ENCODE results near the gene FRMD4A.

The FRMD4A gene

DNA sequence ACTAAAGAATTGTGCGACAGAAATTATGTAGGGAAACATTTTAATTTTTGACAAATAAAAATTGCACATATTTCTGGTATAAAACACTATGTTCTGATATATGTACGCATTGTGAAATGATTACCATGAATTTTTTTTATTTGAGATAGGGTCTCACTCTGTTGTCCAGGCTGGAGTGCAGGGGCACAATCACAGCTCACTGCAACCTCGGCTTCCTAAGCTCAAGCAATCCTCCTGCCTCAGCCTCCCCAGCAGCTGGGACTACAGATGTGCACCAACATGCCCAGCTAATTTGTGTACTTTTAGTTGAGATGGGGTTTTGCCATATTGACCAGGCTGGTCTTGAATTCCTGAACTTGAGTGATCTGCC is 149.2 kb downstream of the FRMD4A start:
- DNase-seq = no peak

- no peak for DNase-seq
Measured at GRCh38 chr10:14180911-14181566, 149.7 kb downstream of the FRMD4A start.

DNA sequence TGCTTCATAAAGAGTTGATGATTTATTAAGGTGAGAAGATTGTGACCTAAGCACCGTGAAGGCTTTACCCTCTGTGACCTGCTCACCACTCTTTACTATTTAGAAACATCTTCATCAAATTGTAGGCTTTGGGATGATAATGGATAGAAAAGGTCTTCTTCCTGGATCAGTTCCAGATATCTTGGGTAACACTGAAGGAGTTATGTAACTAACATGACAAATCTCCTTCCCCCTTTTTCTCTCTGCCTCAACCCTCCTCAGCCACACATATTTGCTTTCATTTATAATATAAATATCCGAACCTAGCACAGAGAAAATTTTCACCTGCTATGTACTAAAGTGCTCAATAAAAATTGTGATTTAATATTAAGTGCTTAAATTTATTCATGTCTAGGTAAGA is 151.5 kb downstream of the FRMD4A start:
- DNase-seq = no peak

DNA sequence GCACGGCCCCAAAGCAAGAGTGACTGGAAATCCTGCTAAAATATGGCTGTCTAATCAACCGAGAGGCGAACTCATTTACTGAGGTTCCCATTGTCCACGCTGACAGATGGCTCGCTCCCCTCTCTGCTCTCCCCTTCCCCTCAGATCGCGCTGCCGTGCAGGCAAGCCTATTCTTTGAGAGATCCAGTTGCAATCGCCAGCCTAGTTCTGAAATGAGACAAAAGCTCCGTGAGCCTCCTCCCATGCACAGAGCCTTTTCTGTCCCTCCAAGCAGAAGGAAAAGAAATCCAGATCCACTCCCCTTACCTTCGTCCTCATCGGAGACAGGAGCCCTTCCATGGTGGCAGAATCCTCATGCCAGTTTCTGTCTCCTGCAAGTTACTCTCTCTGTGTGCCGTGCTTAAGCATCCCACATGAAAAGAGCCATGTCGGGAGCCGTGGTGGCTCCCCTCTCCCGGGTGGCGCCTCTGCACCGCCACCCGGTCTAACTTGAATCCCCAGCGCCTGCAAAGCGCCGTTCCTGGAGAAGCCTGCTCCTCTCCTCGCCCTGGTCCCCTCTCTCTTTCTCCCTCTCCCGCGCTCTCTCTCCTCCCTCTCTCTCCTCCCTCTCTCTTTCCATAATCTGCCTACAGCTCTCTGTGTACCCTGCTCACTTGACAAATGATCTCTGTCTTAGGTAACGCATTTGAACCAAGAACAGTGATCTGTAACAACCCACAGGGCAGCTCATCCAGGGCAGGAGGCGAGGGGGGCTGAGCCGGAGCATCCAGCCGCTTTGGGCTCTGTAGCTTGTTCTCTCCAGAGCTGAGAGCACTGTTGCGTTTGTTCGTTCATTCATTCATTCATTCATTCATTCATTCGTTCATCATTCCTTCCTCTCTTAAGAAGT is 156.8 kb downstream of the FRMD4A start:
- peak; percentile 41 for DNase-seq

DNA sequence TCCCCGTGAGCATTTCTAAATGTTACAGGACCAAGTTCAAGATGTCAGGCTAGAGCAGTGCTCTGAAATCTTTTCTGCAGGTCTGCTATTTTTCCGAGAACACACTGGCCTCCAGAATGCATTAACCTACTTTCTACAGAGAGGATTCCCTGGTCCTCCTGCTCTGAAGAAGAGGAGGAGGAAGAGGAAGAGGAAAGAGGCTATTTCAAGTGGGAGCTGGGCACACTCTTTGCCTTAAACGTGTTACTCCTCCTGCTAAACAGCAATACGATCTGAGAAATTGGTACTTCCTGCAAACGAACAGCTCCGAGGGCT is 157.4 kb downstream of the FRMD4A start:
- DNase-seq = no peak

DNA sequence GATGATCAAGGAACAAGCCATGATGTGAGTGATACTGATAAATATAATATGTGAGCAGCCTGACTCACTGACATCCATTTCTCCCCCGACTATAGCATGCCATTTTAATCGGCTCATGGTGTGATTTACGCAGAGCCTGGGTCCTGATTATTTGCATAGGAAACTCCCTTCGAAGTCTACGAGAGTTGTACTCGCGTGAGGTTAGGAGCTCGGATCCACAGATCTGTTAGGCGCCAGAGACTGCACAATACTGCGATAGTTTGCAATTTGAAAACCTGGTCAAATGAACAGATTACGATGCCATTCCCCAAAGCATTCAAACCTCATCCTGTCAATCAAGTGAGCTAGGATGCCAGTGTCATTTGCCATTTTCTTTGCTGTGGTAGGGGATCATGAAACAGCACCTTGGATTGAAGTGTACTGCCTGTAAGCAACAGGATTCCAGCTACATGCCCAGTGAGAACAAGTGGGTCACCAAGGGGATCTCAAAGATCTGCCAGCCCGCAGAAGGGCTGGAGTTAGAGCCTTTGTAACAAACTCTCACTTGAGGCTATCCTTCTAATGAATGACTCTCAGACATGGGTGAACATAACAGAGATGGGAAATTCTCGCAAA is 158.3 kb downstream of the FRMD4A start:
- no peak for DNase-seq

- no peak for DNase-seq
Measured at GRCh38 chr10:14171336-14171735, 159.4 kb downstream of the FRMD4A start.

DNA sequence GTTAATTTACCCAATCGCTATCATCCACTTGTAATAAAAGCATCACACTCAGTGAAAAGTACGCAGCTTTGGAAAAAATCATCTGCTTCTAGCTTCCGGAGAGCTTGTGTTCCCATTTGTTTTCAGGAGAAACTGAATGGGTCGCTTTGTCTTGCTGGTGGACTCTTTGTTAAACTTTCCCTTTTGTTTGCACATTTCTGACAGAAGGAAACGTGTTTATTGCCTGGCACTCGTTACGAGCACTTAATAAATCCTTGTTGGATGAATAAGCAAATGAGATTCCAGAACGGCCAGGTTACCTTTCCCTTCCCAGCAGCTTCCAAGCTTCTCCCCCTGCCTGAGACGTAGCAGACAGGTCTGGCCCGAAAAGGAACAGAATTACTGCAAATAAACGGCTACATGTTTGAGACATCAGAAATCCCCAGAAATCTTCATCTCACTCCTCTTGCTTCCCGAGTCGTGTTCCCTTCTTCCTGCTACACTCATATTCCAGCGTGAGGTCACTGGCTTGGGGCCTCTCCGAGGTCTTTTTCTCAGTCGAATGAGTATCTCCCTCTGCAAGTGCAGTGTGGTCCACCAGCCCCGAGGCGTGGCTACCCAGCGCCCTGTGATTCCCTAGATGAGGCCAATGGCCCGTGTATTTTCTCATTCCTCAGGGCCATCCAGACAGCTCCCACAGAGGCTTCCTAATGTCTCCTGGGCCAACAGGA is 167.2 kb downstream of the FRMD4A start:
- DNase-seq = no peak

DNA sequence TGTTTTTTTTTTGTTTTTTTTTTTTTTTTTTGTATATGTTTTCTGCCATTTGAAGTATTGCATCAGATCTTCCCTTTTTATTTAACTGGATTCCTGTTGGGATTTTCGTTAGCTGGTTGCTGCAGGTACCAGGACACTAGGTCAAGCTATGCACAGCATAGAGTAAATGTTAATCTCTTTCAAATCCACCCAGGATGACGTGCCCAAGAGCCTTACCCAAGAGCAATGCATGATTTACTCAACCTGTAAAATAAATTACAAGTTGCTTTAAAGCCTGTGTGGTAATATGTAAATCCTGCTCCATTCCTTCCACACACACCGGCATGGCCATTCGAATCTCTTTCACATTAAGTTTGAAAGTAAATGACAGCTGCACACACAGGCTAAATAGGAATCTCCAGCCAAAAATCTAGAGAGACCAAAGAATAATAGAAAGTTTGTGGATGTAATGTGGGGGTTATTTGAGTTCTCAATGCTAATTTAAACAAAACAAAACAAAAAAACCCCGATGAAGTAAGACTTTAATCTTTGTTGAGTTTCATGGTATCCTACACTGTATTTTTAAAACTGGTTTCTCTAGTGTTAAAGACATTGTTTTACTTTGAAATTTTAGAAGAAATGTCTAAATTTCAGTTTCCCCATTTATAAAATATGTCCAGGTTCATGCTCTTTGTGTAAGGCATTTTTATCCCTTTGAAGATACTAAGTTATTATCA is 167.9 kb downstream of the FRMD4A start:
- DNase-seq = no peak

- DNase-seq = no peak
Measured at GRCh38 chr10:14162061-14162460, 168.7 kb downstream of the FRMD4A start.

DNA sequence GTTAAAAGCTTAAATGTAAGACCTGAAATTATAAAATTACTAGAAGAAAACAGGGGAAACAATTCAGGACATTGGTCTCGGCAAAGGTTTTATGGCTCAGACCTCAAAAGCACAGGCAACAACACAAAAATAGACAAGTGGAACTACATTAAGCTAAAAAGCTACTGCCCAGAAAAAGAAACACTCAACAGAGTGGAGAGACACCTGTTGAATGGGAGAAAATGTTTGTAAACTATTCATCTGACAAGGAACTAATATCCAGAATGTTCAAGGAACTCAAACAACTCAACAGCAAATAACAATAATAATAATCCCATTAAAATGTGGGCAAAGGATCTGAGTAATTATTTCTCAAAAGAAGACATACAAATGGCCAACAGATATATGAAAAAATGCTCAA is 170.4 kb downstream of the FRMD4A start:
- no peak for DNase-seq

GRCh38 chr10:14158575-14158974 is 172.1 kb downstream of the FRMD4A start:
- DNase-seq = no peak

DNA sequence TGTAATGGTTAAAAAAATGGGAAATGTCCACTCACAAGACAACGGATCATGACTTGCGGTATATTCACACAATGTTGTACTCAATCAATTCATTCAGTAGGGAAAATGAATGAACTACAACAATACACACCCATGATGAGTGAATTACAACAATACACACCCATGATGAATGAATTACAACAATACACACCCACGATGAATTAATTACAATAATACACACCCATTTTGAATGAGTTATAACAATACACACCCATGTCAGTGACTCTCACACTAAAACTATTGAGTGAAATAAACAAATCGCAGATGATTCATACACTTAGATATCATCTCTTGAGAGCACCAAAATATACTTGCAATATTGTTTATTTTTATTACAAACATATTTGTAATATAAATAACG is 174.6 kb downstream of the FRMD4A start:
- DNase-seq = no peak

DNA sequence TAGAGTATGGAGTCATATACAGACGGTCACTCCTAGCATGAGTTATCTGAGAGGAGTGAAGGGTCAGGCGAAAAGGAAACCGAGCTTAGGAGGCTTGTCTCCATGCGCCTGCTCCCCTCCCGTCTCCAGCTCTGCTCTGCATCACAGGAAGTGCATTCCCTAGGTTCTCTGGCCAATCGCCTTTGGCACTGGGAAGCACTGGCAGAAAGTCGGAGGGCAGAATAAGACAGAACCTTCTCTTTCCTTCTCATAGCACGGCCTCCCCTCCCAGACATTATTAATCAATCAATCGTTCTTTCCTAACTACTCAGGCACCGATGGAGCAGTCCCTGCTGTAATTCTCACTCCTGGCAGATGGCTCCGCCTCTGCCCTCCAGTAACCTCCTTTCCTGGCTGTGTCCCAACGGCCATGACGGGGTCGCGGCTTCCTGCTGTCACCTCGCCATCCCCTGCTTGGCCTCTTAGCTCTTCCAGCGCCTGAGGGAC is 177.1 kb downstream of the FRMD4A start:
- no peak for DNase-seq

GRCh38 chr10:14151571-14151970 is 179.2 kb downstream of the FRMD4A start:
- DNase-seq = no peak

DNA sequence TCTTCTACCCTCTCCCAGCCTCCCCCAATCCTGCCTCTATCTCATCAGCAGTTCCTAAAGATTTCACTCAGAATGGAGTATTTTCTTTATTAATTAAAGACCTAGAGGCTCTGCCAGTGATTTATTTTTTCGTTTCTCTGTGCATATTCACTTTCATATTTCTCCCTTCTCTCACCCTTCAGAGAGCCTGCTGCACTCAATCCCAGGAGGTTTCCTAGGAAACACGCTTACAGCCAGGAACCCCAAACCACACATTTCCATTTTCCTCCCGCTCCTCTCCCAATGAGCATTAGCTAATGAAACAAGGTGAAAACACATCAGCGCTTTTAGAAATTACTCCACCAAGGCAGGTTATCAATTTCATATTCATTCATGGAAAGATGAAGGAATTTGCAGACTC is 180.2 kb downstream of the FRMD4A start:
- DNase-seq = no peak

DNA sequence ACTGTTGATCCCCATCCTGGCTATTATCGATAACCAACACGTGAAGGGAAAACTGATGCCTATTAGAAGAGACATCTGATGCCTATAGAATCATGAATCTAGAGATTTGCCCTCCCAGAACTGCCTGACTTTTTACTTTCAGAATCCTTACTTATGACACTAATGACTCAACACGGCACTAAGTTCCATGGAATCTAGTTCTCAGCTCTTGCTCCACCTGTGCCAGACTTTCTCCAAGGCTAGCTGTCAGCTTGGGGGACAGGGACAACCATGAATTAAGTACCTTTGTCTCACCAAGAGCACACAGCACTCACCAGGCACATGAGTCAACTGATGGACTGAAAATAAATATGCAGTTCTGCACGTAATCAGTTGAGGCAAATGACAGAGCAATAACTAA is 184.2 kb downstream of the FRMD4A start:
- no peak for DNase-seq

- DNase-seq = no peak
Measured at GRCh38 chr10:14146025-14146424, 184.7 kb downstream of the FRMD4A start.

- DNase-seq = no peak
Measured at GRCh38 chr10:14144451-14144850, 186.3 kb downstream of the FRMD4A start.

DNA sequence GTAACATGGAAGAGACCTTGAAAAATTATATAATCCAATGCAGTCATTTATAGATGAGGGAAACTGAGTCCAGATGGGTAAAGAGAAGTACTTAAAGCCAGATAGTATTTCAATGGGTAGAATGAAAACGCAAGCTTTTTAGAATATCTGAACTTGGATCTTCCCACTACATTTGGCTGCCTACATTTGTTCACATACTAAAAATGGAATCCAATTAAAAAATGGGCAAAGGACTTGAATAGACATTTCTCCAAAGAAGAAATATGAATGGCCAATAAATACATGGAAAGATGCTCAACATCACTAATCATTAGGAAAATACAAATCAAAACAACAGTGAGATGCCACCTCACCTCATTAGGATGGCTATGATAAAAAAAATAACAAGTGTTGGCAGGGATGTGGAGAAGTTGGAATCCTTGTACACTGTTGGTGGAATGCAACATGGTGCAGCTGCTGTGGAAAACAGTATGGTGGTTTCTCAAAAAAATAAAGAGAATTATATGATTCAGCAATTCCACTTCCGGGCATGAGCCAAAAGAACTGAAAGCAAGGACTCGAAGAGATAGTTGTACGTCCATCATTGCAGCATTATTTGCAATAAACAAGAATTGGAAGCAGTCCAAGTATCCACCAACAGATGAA is 188.0 kb downstream of the FRMD4A start:
- DNase-seq = no peak

GRCh38 chr10:14141283-14141682 is 189.4 kb downstream of the FRMD4A start:
- DNase-seq = no peak

GRCh38 chr10:14137391-14137790 is 193.3 kb downstream of the FRMD4A start:
- DNase-seq = no peak

Measured in NCI-H1092 (cell line).